GM19035 (cell line): ENCODE results near the gene HTR2C.
"Not testable (repeated sequence)": the region's sequence is repeated elsewhere in the genome, so short reads cannot be mapped to it uniquely, and the experiment has no call there.

Experiments
- ATAC-seq: cut with Tn5 transposase; IDR thresholded peaks from one replicate; pipeline ENCODE4 v1.9.1; 2021; ENCODE audit not compliant: unreplicated experiment

Gene HTR2C

GRCh38 chrX:114583646-114584374, at the start of gene HTR2C:
Gene HTR2C (plus strand): TSS chrX:114584086. CDS start chrX:114726937, 142,851 bp downstream.
- no peak for ATAC-seq

GRCh38 chrX:114580336-114580735, 3.5 kb upstream of the HTR2C start:
- ATAC-seq: no peak

- ATAC-seq: no peak
Observed at GRCh38 chrX:114581528-114582263, 2.2 kb upstream of the HTR2C start.

GRCh38 chrX:114582264-114582632, 1.6 kb upstream of the HTR2C start:
- ATAC-seq: no peak

- ATAC-seq: no peak
Observed at GRCh38 chrX:114582698-114583395, 1.0 kb upstream of the HTR2C start.

- ATAC-seq: no peak
Observed at GRCh38 chrX:114584375-114584943, 573 bp downstream of the HTR2C start.

- no peak for ATAC-seq
Observed at GRCh38 chrX:114584983-114585842, 1.3 kb downstream of the HTR2C start.

- no peak for ATAC-seq
Observed at GRCh38 chrX:114591121-114591520, 7.2 kb downstream of the HTR2C start.

GRCh38 chrX:114599305-114599704, 15.4 kb downstream of the HTR2C start:
- no peak for ATAC-seq

- ATAC-seq: no peak
Observed at GRCh38 chrX:114599911-114600310, 16.0 kb downstream of the HTR2C start.

- ATAC-seq: not testable (repeated sequence)
Observed at GRCh38 chrX:114606619-114607018, 22.7 kb downstream of the HTR2C start.

GRCh38 chrX:114611018-114611619, 27.2 kb downstream of the HTR2C start:
- no peak for ATAC-seq

- no peak for ATAC-seq
Observed at GRCh38 chrX:114615765-114616164, 31.9 kb downstream of the HTR2C start.

GRCh38 chrX:114619874-114620273, 36.0 kb downstream of the HTR2C start:
- ATAC-seq: no peak

- ATAC-seq: no peak
Observed at GRCh38 chrX:114626323-114626722, 42.4 kb downstream of the HTR2C start.

- no peak for ATAC-seq
Observed at GRCh38 chrX:114635986-114636385, 52.1 kb downstream of the HTR2C start.

GRCh38 chrX:114650351-114650750, 66.5 kb downstream of the HTR2C start:
- no peak for ATAC-seq

GRCh38 chrX:114675365-114675764, 91.5 kb downstream of the HTR2C start:
- ATAC-seq: no peak

- not testable (repeated sequence) for ATAC-seq
Observed at GRCh38 chrX:114700533-114700932, 116.6 kb downstream of the HTR2C start.

- no peak for ATAC-seq
Observed at GRCh38 chrX:114709406-114709805, 125.5 kb downstream of the HTR2C start.
